ENCODE measurements around the gene ZNF581.

GRCh38 chr19:55680339-55681130, 37.1 kb downstream of the ZNF581 start:
- TF ChIP-seq CTCF (IDR thresholded peaks at IDR 0.05) = no peak
- no peak for TF ChIP-seq POLR2A (IDR thresholded peaks at IDR 0.05)

Measured in esophagus squamous epithelium (tissue), 4 donors.